Central memory CD8-positive, alpha-beta T cell (primary cell): Measurements from ENCODE around the gene LSM10.
A peak's percentile ranks its signal among the peaks of the same experiment; 100 is the strongest.

Experiments used
- ATAC-seq: fragments of 150-1000 bp; cut with Tn5 transposase; replicated peaks from 2 replicates; pipeline ENCODE4 v1.10.0; 2022; ENCODE audit warnings: mild to moderate bottlenecking, moderate FRiP score, moderate number of reproducible peaks; ENCODE audit not compliant: poor library complexity, severe bottlenecking; ENCODE audit errors: extremely low read depth
- DNase-seq, 2 donors: peaks; one replicate each; pipeline ENCODE4 v3.0.0; 2021; ENCODE audit warnings: low spot score in 2 of 2
- H3K27ac Mint-ChIP-seq: one replicate; pipeline ENCODE4 v1.8.0; 2022; ENCODE audit warnings: low read depth, mild to moderate bottlenecking, moderate library complexity, mixed read lengths
- H3K27me3 Mint-ChIP-seq: one replicate; pipeline ENCODE4 v1.8.0; 2022; ENCODE audit warnings: mixed read lengths
- H3K36me3 Mint-ChIP-seq: one replicate; pipeline ENCODE4 v1.8.0; 2022; ENCODE audit warnings: mild to moderate bottlenecking, moderate library complexity, mixed read lengths; ENCODE audit not compliant: insufficient read depth
- H3K4me1 Mint-ChIP-seq: one replicate; pipeline ENCODE4 v1.8.0; 2022; ENCODE audit warnings: mixed read lengths
- H3K4me3 Mint-ChIP-seq: one replicate; pipeline ENCODE4 v1.8.0; 2022; ENCODE audit warnings: mild to moderate bottlenecking, moderate library complexity, mixed read lengths
- H3K9me3 Mint-ChIP-seq: one replicate; pipeline ENCODE4 v1.8.0; 2022; ENCODE audit warnings: mixed read lengths

LSM10 gene

GRCh38 chr1:36352125-36352909 lies 45.4 kb downstream of the LSM10 start:
- peaks cover 6% of the 10 kb centered on the region for H3K4me1 Mint-ChIP-seq
- H3K36me3 Mint-ChIP-seq: peaks cover 28% of the 10 kb centered on the region
- H3K27ac Mint-ChIP-seq: no peak overlapping the region
- ATAC-seq (no peak), DNase-seq (no peak)
- no peaks in the 10 kb centered on the region for H3K27me3 Mint-ChIP-seq
- H3K9me3 Mint-ChIP-seq: no peaks in the 10 kb centered on the region
- H3K4me3 Mint-ChIP-seq: no peak overlapping the region

DNA sequence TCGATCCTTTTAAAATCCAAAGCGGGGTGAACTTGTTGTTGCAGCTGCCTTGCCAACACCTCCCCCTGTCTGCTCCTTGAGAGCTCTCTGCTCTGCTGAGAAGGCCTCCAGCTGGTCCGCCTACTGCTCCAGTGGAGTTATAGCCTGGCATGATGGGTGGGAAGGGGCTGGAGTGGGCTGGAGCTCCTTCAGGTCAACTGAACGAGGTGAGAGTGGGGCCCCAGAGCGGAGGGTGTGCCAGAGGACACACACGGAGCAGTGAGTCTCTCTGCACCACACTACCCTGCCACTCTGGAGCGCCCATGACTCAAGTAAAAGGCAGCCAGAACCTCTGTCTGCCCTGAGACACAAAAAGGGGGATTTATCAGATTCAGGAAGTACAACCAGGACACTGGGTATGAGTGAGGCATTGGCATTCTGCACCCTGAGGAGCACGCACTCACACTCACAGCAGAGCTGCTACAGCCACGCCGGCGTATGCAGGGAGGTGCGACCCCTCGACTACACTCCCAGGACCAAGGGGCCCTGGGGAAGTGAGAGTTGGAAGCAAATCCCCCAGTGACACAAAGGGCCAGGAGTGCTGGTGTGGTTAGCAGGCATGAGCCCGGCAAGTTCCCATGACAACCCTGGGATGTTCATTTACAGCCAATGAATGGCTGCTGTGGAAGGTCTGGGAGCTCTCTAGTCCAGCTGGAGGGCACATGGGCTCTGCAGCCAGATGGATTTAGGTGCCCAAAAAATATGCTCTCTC lies 46.3 kb downstream of the LSM10 start:
- Mint-ChIP-seq H3K9me3 (no peaks in the 10 kb centered on the region), H3K4me1 (peaks cover 6% of the 10 kb centered on the region), H3K27me3 (no peaks in the 10 kb centered on the region), H3K4me3 (no peak overlapping the region), H3K27ac (no peak overlapping the region), H3K36me3 (peaks cover 34% of the 10 kb centered on the region)
- DNase-seq (no peak), ATAC-seq (no peak)

GRCh38 chr1:36350659-36351226 lies 47.0 kb downstream of the LSM10 start:
- Mint-ChIP-seq H3K27ac (no peak overlapping the region), H3K4me3 (no peak overlapping the region), H3K27me3 (no peaks in the 10 kb centered on the region), H3K4me1 (peaks cover 6% of the 10 kb centered on the region), H3K36me3 (peaks cover 39% of the 10 kb centered on the region), H3K9me3 (no peaks in the 10 kb centered on the region)
- DNase-seq (no peak), ATAC-seq (peak; percentile 84)

DNA sequence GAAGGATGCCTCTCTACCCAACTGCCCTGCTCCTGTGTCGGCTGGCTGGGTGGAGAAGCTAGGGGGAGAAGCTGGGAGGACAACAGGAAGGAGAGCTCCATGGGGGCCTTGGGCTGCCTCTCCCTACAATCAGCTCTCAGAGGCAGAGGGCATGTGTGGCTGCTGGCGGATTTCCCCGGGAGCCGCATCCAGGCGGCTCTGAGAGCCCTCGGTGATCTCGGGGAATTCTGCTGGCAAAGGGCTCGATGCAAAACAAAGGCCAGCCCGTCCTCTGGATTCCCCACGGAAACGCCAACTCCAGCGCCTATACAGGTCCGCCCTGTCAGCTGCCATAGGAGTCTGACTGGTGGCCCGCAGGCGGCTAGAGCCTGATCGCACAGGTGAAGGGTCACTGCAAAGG lies 47.9 kb downstream of the LSM10 start:
- H3K4me1 Mint-ChIP-seq: peaks cover 7% of the 10 kb centered on the region
- DNase-seq (no peak), ATAC-seq (no peak)
- no peak overlapping the region for H3K4me3 Mint-ChIP-seq
- peaks cover 39% of the 10 kb centered on the region for H3K36me3 Mint-ChIP-seq
- no peaks in the 10 kb centered on the region for H3K27me3 Mint-ChIP-seq
- no peak overlapping the region for H3K27ac Mint-ChIP-seq
- no peaks in the 10 kb centered on the region for H3K9me3 Mint-ChIP-seq

- ATAC-seq (no peak), DNase-seq (no peak)
- no peak overlapping the region for H3K27ac Mint-ChIP-seq
- H3K27me3 Mint-ChIP-seq: no peaks in the 10 kb centered on the region
- peaks cover 33% of the 10 kb centered on the region for H3K36me3 Mint-ChIP-seq
- H3K4me3 Mint-ChIP-seq: no peak overlapping the region
- no peaks in the 10 kb centered on the region for H3K9me3 Mint-ChIP-seq
- H3K4me1 Mint-ChIP-seq: peaks cover 10% of the 10 kb centered on the region
Observed at GRCh38 chr1:36349241-36349671, 48.5 kb downstream of the LSM10 start.

DNA sequence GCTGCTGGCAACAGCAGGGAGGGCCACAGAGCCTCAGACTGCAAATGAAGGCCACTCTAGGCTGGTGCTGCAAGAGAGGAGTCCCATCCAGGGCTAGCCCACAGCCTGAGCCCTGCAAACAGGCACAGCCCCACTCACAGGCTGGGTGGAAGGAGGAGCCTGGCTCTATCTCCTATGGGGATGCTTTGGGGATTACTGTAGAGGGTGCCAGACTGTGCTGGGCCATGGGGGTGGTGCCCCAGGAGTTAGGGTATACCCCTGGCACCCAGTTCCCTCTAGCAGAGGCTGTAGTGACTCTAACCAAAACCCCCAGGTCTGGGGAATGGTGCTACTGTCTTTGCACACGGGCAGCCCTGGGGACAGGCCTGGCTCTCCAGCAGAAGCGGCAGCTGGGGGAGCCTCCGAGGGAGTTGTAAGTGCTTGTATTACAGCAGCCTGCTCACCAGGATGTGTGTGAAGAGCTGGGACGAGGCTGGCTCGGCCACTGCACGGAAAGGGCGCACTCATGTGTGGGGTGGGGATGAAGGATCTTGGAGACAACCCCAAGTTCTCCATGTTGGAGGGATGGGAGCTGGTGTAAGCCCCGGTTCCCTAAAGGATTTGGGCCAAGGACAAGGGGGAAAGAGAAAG lies 50.9 kb downstream of the LSM10 start:
- Mint-ChIP-seq H3K9me3 (no peaks in the 10 kb centered on the region), H3K36me3 (peaks cover 28% of the 10 kb centered on the region), H3K27me3 (no peaks in the 10 kb centered on the region), H3K4me1 (peaks cover 10% of the 10 kb centered on the region), H3K4me3 (no peak overlapping the region), H3K27ac (no peak overlapping the region)
- no peak for DNase-seq
- ATAC-seq: no peak

GRCh38 chr1:36345353-36345752 lies 52.4 kb downstream of the LSM10 start:
- H3K4me1 Mint-ChIP-seq: peaks cover 6% of the 10 kb centered on the region
- no peak overlapping the region for H3K27ac Mint-ChIP-seq
- H3K9me3 Mint-ChIP-seq: no peaks in the 10 kb centered on the region
- no peak for ATAC-seq
- no peak for DNase-seq
- H3K4me3 Mint-ChIP-seq: no peak overlapping the region
- peaks cover 25% of the 10 kb centered on the region for H3K36me3 Mint-ChIP-seq
- H3K27me3 Mint-ChIP-seq: no peaks in the 10 kb centered on the region

- DNase-seq (no peak), ATAC-seq (no peak)
- Mint-ChIP-seq H3K9me3 (no peaks in the 10 kb centered on the region), H3K4me1 (peaks cover 4% of the 10 kb centered on the region), H3K27ac (no peak overlapping the region), H3K27me3 (no peaks in the 10 kb centered on the region), H3K4me3 (no peak overlapping the region), H3K36me3 (peaks cover 27% of the 10 kb centered on the region)
Observed at GRCh38 chr1:36344395-36344680, 53.4 kb downstream of the LSM10 start.

DNA sequence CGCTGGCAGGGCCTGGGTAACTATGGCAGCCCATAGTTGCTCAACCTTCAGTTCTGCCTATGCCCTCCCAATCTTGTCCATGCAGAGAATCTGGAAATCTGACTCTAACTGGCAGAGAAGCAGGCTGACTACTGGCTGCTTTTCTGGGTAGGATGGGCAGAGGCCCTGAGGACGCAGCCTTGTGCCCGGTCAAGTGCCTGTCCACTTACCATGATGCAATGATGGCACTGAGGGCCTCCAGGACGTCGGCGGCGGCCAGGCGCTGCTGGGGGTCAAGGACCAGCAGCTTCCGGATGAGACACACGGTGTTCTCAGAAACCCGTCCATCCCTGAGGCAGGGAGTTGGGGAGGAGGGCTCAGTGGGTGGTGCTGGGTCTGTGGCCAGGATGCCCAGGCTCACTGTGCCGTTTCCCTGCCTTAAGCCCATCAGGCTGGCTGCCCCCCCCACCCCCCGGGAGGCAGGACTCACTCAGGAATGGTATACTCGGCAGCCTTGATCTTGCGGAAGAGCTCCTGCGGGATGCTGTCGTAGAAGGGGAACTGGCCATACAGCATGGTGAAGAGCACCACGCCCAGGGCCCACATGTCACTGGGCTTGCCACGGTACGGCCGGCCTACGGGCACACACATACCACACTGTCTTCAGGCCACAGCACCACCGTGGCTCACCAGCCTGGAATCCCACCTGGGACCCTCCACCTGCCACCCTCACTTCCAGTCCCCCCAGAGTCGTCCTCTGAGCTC lies 53.9 kb downstream of the LSM10 start:
- no peaks in the 10 kb centered on the region for H3K27me3 Mint-ChIP-seq
- no peak for DNase-seq
- H3K27ac Mint-ChIP-seq: no peak overlapping the region

More for the DNA sequence above, 53.9 kb downstream of the LSM10 start:
- Mint-ChIP-seq H3K9me3 (no peaks in the 10 kb centered on the region), H3K4me3 (no peak overlapping the region), H3K4me1 (peaks cover 4% of the 10 kb centered on the region), H3K36me3 (peaks cover 27% of the 10 kb centered on the region)
- ATAC-seq: no peak
